DOHH2 (cell line): Measurements from ENCODE around the gene DYRK2.

ENCODE experiments used
- EZH2phosphoT487 ChIP-seq: fragments of 200-600 bp; sonication (generic); IDR thresholded peaks from 2 replicates; pipeline ENCODE4 v1.6.1; 2017; ENCODE audit warnings: borderline replicate concordance, mild to moderate bottlenecking, antibody characterized with exemption, low read length, moderate library complexity, mixed read lengths
- TF ChIP-seq, protein P1 (sequence below): fragments of 200-600 bp; sonication (generic); IDR thresholded peaks from one replicate; pipeline ENCODE4 v1.5.1; 2014; ENCODE audit warnings: antibody characterized with exemption, mild to moderate bottlenecking, low read depth, low read length; ENCODE audit not compliant: poor library complexity, severe bottlenecking

DNA sequence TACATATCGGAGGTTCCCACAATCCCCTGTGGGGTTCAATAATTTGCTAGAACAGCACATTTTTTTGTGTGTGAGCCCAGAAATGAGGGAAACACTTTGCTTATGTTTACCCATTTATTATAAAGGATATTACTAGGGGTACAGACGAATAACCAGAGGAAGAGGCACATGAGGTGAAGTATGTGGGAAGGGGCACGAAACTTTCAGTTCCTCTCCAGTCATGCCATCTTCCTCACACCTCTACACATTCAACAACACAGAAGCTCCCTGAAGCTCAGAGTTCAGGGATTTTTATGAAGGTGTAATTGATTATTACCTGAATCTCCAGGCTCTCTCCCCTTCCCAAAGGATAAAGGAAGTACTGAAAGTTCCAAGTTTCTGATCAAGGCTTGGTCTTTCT is 30.2 kb upstream of the DYRK2 start:
- TF ChIP-seq, protein P1, sequence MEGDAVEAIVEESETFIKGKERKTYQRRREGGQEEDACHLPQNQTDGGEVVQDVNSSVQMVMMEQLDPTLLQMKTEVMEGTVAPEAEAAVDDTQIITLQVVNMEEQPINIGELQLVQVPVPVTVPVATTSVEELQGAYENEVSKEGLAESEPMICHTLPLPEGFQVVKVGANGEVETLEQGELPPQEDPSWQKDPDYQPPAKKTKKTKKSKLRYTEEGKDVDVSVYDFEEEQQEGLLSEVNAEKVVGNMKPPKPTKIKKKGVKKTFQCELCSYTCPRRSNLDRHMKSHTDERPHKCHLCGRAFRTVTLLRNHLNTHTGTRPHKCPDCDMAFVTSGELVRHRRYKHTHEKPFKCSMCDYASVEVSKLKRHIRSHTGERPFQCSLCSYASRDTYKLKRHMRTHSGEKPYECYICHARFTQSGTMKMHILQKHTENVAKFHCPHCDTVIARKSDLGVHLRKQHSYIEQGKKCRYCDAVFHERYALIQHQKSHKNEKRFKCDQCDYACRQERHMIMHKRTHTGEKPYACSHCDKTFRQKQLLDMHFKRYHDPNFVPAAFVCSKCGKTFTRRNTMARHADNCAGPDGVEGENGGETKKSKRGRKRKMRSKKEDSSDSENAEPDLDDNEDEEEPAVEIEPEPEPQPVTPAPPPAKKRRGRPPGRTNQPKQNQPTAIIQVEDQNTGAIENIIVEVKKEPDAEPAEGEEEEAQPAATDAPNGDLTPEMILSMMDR, result no peak
- TF ChIP-seq EZH2phosphoT487, result no peak
